C4-2B (cell line): Measurements from ENCODE around the gene ZNF747.

Source experiments
- CTCF ChIP-seq: fragments of 450-650 bp; conservative IDR thresholded peaks from 2 replicates; pipeline ENCODE4 v1.5.1; 2017; ENCODE audit warnings: mild to moderate bottlenecking
- ZFX ChIP-seq: fragments of 450-650 bp; IDR thresholded peaks from 2 replicates; pipeline ENCODE4 v1.6.1; 2017

GRCh38 chr16:30491229-30491628 is 43.4 kb downstream of the ZNF747 start:
- TF ChIP-seq ZFX (no peak), CTCF (no peak)
